Astrocyte (in vitro differentiated cells and primary cell): ENCODE results near the gene STK31.
"Not testable (repeated sequence)": the region's sequence is repeated elsewhere in the genome, so short reads cannot be mapped to it uniquely, and the experiment has no call there.

Experiments
- CTCF ChIP-seq: IDR thresholded peaks from 2 replicates; pipeline ENCODE4 v1.5.1; 2011; ENCODE audit warnings: low read depth, mild to moderate bottlenecking, inconsistent platforms, low read length, moderate library complexity; ENCODE audit not compliant: insufficient read depth
- EZH2 ChIP-seq: IDR thresholded peaks from 2 replicates; pipeline ENCODE4 v1.6.1; 2012; ENCODE audit warnings: mild to moderate bottlenecking, low read length, inconsistent platforms; ENCODE audit not compliant: insufficient read depth

GRCh38 chr7:23779185-23779800 lies 69.3 kb downstream of the STK31 start:
- not testable (repeated sequence) for TF ChIP-seq EZH2, CTCF
